ENCODE results near the gene NEFH. TPM values are rescaled to one million over a fixed set of nuclear protein-coding genes. Genes with fewer than 3 reads are reported as not detected.

The NEFH gene
- polyA plus RNA-seq, 1 donor from 2014 or later = 0.98 TPM

- no peak overlapping the region for H3K27ac Mint-ChIP-seq
- no peaks in the 10 kb centered on the region for H3K9me3 Mint-ChIP-seq
- peaks cover 0 to 4% (median 0%) of the 10 kb centered on the region in 3 donors for H3K4me1 Mint-ChIP-seq
- H3K27me3 Mint-ChIP-seq = no peaks in the 10 kb centered on the region
- no peaks in the 10 kb centered on the region for H3K36me3 Mint-ChIP-seq
- no peak overlapping the region for H3K4me3 Mint-ChIP-seq
These were observed 25.7 kb upstream of the NEFH start for GRCh38 chr22:29454276-29454675.

- Mint-ChIP-seq H3K36me3 (no peaks in the 10 kb centered on the region), H3K9me3 (no peaks in the 10 kb centered on the region), H3K27me3 (no peaks in the 10 kb centered on the region), H3K4me3 (no peak overlapping the region), H3K27ac (no peak overlapping the region), H3K4me1 (peaks cover 0 to 4% (median 0%) of the 10 kb centered on the region in 3 donors)
These were observed 23.8 kb upstream of the NEFH start for GRCh38 chr22:29456211-29456671.

- no peaks in the 10 kb centered on the region for H3K9me3 Mint-ChIP-seq
- peaks cover 0 to 5% (median 1%) of the 10 kb centered on the region in 3 donors for H3K4me1 Mint-ChIP-seq
- no peak overlapping the region for H3K4me3 Mint-ChIP-seq
- no peaks in the 10 kb centered on the region for H3K36me3 Mint-ChIP-seq
- H3K27ac Mint-ChIP-seq = no peak overlapping the region
- no peaks in the 10 kb centered on the region for H3K27me3 Mint-ChIP-seq
These were observed 22.3 kb upstream of the NEFH start for GRCh38 chr22:29457730-29458129.

- H3K27ac Mint-ChIP-seq = peak overlapping the region in 1 of 3 donors; percentile 13
- H3K36me3 Mint-ChIP-seq = no peaks in the 10 kb centered on the region
- H3K4me1 Mint-ChIP-seq = peaks cover 0 to 5% (median 1%) of the 10 kb centered on the region in 3 donors
- H3K9me3 Mint-ChIP-seq = no peaks in the 10 kb centered on the region
- no peak overlapping the region for H3K4me3 Mint-ChIP-seq
- no peaks in the 10 kb centered on the region for H3K27me3 Mint-ChIP-seq
These were observed 21.5 kb upstream of the NEFH start for GRCh38 chr22:29458551-29458950.

- H3K36me3 Mint-ChIP-seq = no peaks in the 10 kb centered on the region
- H3K9me3 Mint-ChIP-seq = no peaks in the 10 kb centered on the region
- H3K27ac Mint-ChIP-seq = no peak overlapping the region
- peaks cover 0 to 5% (median 1%) of the 10 kb centered on the region in 3 donors for H3K4me1 Mint-ChIP-seq
- no peaks in the 10 kb centered on the region for H3K27me3 Mint-ChIP-seq
- H3K4me3 Mint-ChIP-seq = no peak overlapping the region
These were observed 20.2 kb upstream of the NEFH start for GRCh38 chr22:29459773-29460172.

GRCh38 chr22:29461263-29461662 lies 18.8 kb upstream of the NEFH start:
- H3K27me3 Mint-ChIP-seq = no peaks in the 10 kb centered on the region
- H3K4me1 Mint-ChIP-seq = peaks cover 0 to 5% (median 1%) of the 10 kb centered on the region in 3 donors
- H3K4me3 Mint-ChIP-seq = no peak overlapping the region
- H3K36me3 Mint-ChIP-seq = no peaks in the 10 kb centered on the region
- peak overlapping the region in 1 of 3 donors; percentile 23 for H3K27ac Mint-ChIP-seq
- H3K9me3 Mint-ChIP-seq = no peaks in the 10 kb centered on the region

GRCh38 chr22:29463629-29464028 lies 16.4 kb upstream of the NEFH start:
- peaks cover 0 to 5% (median 0%) of the 10 kb centered on the region in 3 donors for H3K4me1 Mint-ChIP-seq
- H3K4me3 Mint-ChIP-seq = peak overlapping the region in 1 of 4 donors; percentile 26
- no peak overlapping the region for H3K27ac Mint-ChIP-seq
- no peaks in the 10 kb centered on the region for H3K9me3 Mint-ChIP-seq
- no peaks in the 10 kb centered on the region for H3K27me3 Mint-ChIP-seq
- no peaks in the 10 kb centered on the region for H3K36me3 Mint-ChIP-seq

GRCh38 chr22:29464581-29464980 lies 15.4 kb upstream of the NEFH start:
- Mint-ChIP-seq H3K4me1 (peaks cover 0 to 5% (median 4%) of the 10 kb centered on the region in 3 donors), H3K9me3 (no peaks in the 10 kb centered on the region), H3K4me3 (no peak overlapping the region), H3K27me3 (peaks cover under 1% of the 10 kb centered on the region), H3K27ac (no peak overlapping the region), H3K36me3 (no peaks in the 10 kb centered on the region)

GRCh38 chr22:29469755-29470154 lies 10.3 kb upstream of the NEFH start:
- H3K27ac Mint-ChIP-seq = no peak overlapping the region
- peaks cover 3% of the 10 kb centered on the region for H3K36me3 Mint-ChIP-seq
- peaks cover 14% of the 10 kb centered on the region for H3K27me3 Mint-ChIP-seq
- peaks cover 3 to 20% (median 6%) of the 10 kb centered on the region in 3 donors for H3K4me1 Mint-ChIP-seq
- H3K4me3 Mint-ChIP-seq = peak overlapping the region; percentile 10 to 76 (median 64)
- H3K9me3 Mint-ChIP-seq = no peaks in the 10 kb centered on the region

GRCh38 chr22:29470159-29470855 lies 9.7 kb upstream of the NEFH start:
- Mint-ChIP-seq H3K4me3 (peak overlapping the region; percentile 10 to 76 (median 64)), H3K9me3 (no peaks in the 10 kb centered on the region), H3K4me1 (peaks cover 6 to 22% (median 8%) of the 10 kb centered on the region in 3 donors), H3K27ac (no peak overlapping the region), H3K27me3 (peaks cover 14% of the 10 kb centered on the region), H3K36me3 (peaks cover 3% of the 10 kb centered on the region)

- Mint-ChIP-seq H3K36me3 (peaks cover 3% of the 10 kb centered on the region), H3K4me1 (peaks cover 23 to 42% (median 24%) of the 10 kb centered on the region in 3 donors), H3K4me3 (peak overlapping the region in 1 of 4 donors; percentile 65), H3K9me3 (no peaks in the 10 kb centered on the region), H3K27me3 (peaks cover 28% of the 10 kb centered on the region), H3K27ac (no peak overlapping the region)
These were observed 7.0 kb upstream of the NEFH start for GRCh38 chr22:29473001-29473400.

- H3K27ac Mint-ChIP-seq = peak overlapping the region in 2 of 3 donors; percentile 57 to 62
- peaks cover 36% of the 10 kb centered on the region for H3K27me3 Mint-ChIP-seq
- peak overlapping the region in 3 of 4 donors; percentile 11 to 92 (median 83) for H3K4me3 Mint-ChIP-seq
- no peaks in the 10 kb centered on the region for H3K9me3 Mint-ChIP-seq
- H3K4me1 Mint-ChIP-seq = peaks cover 24 to 38% (median 26%) of the 10 kb centered on the region in 3 donors
- H3K36me3 Mint-ChIP-seq = peaks cover 3% of the 10 kb centered on the region
These were observed 4.5 kb upstream of the NEFH start for GRCh38 chr22:29475550-29475949.

- Mint-ChIP-seq H3K4me1 (peaks cover 24 to 39% (median 26%) of the 10 kb centered on the region in 3 donors), H3K27me3 (peaks cover 33% of the 10 kb centered on the region), H3K4me3 (peak overlapping the region in 3 of 4 donors; percentile 49 to 92 (median 83)), H3K27ac (peak overlapping the region in 1 of 3 donors; percentile 62), H3K36me3 (peaks cover 3% of the 10 kb centered on the region), H3K9me3 (no peaks in the 10 kb centered on the region)
These were observed 3.9 kb upstream of the NEFH start for GRCh38 chr22:29476116-29476515.

GRCh38 chr22:29477723-29478318 lies 2.2 kb upstream of the NEFH start:
- Mint-ChIP-seq H3K4me3 (no peak overlapping the region), H3K4me1 (peaks cover 26 to 40% (median 31%) of the 10 kb centered on the region in 3 donors), H3K27ac (no peak overlapping the region), H3K9me3 (peaks cover 0 to 2% (median 0%) of the 10 kb centered on the region in 3 donors), H3K36me3 (peaks cover 3% of the 10 kb centered on the region), H3K27me3 (peaks cover 47% of the 10 kb centered on the region)
